DLD1 (cell line): ENCODE measurements around the gene SLITRK1.

Source experiments
- in situ Hi-C: cut with HindIII; loops from 2 replicates; pipeline ENCODE4 v1.10.0; 2017; ENCODE audit warnings: low sequenced_read_pairs

SLITRK1 gene, protein sequence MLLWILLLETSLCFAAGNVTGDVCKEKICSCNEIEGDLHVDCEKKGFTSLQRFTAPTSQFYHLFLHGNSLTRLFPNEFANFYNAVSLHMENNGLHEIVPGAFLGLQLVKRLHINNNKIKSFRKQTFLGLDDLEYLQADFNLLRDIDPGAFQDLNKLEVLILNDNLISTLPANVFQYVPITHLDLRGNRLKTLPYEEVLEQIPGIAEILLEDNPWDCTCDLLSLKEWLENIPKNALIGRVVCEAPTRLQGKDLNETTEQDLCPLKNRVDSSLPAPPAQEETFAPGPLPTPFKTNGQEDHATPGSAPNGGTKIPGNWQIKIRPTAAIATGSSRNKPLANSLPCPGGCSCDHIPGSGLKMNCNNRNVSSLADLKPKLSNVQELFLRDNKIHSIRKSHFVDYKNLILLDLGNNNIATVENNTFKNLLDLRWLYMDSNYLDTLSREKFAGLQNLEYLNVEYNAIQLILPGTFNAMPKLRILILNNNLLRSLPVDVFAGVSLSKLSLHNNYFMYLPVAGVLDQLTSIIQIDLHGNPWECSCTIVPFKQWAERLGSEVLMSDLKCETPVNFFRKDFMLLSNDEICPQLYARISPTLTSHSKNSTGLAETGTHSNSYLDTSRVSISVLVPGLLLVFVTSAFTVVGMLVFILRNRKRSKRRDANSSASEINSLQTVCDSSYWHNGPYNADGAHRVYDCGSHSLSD

DNA sequence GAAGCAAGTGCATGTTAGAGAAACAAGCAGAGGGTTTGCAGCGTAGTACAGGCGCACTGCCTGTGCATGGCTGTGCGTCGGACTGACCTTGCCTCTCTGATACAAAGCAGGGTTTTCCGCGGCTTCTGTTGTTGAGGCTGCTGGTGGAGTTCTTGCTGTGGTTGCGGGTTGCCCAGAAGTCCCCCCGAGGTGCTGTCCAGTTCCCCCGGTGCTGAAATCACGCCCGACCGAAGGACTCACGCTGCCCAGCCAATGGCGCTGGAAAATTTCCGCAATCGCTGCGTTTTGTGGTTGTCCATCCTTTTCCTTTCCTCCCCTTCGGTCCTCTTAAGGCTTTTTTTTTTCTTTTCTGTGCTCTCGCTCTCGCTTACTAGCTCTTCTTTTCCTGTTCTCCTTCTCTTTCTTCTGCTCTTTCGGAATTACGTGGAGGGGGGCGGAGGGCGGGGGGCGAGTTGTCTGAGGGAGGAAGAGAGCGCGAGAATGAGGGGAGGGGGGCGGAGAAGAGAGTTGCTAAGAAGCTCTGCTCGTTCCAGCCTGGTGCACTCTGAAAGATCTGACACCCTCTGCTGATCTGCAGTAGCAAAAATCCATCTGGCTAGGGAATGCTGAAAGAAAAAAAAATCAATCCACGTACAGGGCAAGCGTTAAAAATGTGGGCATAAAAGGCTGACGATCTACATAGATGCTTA lies at the start of gene SLITRK1:
Gene SLITRK1, minus strand, starts transcription at position 558 of the 689 bp plus-strand sequence. CDS start 967 bp downstream, outside the sequence.
- in situ Hi-C loops = no loop called here

DNA sequence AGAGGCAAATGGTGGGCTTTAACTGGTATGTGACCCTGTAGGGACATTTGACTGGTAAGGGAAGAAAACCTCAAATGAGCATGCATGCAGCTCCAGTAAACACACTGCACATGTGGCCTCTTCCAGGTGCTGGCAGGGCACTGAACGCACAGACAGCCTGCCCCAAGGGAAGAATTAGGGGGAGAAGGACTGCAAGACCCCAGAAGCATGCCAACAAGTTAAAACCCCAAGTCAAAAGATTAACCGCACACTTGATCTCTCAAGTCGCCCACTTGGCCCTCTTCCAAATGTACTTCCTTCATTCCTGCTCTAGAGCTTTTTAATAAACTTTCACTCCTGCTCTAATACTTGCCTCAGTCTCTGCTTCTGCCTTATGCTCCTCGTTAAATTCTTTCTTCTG lies 46.9 kb upstream of the SLITRK1 start:
- in situ Hi-C loops = no loop called here

DNA sequence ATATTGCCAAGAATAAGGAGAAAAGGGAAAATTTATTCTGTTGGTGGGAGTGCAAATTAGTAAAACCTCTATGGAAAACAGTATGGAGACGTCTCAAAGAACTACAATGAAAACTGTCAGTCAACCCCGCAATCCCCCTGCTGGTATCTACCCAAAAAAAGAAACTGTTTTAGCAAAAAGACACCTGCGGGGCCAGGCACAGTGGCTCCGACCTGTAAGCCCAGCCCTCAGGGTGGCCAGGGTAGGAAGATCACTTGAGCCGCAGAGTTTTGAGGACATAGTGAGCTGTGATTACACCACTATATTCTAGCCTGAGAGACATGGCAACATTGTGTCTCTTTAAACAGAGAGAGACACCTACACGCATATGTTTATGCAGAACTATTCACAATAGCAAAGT lies 37.5 kb upstream of the SLITRK1 start:
- in situ Hi-C loops = no loop called here

DNA sequence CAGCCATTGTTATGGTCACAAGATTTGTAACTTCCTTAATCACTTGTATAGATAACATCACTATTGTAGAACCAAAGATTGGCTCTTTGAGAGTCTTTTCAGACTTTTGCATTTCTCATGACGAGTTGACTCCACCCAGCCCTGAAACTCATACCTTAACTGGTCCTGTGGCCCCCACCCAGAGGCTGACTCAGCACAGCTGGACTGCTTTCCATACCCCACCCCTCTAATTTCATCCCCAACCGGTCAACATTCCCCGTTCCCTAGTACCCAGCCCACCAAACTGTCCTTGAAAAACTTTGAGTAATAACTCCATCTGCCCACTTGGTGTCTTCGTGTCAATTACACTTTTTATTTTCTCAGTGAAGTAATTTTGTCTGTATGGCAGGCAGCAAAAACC lies 32.1 kb upstream of the SLITRK1 start:
- in situ Hi-C loops = no loop called here

DNA sequence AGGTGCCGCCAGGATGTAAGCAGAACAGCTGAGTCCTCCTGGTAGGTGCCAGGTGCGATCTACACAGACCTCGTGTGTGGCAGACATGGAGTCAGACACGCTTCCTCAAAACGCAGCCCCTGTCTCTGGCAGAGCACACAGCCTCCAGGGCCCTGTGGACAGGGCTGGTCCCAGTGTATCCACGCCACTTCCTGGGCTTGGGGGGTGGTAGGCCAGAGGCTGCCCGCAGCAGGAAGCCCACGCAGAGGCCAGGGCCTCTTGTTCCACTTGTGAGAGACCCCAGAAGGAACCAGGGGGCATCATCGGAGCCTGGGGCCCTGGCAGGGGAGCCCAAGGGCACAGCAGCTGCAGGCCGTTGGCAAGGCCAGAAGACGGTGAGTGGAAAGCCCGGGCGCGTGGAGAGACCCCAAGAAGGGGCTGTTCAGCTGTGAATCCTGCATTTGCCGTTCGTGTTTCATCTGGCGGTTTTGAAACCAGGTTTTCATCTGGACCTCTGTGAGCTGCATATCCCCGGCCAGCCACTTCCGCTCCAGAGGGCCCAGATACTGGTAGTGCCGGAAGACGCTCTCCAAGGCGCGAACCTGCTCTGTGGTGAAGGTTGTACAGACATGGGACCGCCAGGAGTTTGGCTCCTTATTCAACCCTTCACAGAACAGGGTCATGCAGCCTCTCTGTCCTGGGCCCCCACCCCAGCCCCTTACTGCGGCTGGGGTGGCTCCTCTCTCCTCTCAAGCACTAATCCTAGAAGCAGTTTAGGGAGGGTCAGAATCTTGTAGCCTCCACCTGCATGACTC lies 25.1 kb upstream of the SLITRK1 start:
- in situ Hi-C loops = no loop called here

DNA sequence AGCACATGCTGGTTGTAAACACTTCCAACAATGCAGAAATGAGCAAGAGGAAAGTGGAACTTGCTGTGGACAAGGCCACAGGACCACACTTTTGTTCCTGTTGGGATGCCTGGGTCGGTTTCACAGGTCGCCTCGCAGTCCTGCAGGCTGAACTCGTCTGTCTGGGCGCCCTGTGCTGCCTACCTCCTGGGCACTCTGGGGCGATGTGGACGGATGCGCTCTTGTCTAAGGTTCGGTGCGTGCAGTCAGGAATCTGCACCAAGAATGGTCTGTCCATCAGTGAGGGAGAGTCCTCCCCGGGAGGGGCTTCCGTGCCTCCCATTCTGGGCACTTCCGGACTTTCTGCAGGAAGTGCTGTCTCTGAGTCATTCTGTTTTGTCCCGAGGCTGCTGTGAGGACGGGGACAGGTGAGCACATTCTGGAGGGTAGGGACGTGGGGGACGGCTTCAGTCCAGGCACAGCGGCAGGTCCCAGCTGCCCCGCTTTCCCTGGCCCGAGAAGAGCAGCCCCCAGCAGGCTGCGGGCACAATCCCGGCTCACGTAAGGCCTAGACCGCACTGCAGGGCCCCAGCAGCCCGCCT lies 24.1 kb upstream of the SLITRK1 start:
- in situ Hi-C loops = no loop called here

DNA sequence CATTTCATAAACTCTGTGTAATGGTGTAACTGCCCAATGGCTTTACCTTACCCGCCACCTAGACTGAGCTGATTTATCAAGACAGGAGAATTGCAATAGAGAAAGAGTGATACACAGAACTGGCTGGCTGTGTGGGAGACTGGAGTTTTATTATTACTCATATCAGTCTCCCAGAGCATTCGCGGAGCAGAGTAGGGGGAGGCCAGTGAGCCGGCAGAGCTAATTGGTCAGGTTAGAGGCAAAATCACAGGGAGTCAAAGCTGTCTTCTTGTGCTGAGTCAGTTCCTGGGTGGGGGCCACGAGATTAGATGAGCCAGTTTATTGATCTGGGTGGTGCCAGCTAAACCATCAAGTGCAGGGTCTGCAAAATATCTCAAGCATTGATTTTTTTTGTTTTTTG lies 23.4 kb upstream of the SLITRK1 start:
- in situ Hi-C loops = no loop called here

DNA sequence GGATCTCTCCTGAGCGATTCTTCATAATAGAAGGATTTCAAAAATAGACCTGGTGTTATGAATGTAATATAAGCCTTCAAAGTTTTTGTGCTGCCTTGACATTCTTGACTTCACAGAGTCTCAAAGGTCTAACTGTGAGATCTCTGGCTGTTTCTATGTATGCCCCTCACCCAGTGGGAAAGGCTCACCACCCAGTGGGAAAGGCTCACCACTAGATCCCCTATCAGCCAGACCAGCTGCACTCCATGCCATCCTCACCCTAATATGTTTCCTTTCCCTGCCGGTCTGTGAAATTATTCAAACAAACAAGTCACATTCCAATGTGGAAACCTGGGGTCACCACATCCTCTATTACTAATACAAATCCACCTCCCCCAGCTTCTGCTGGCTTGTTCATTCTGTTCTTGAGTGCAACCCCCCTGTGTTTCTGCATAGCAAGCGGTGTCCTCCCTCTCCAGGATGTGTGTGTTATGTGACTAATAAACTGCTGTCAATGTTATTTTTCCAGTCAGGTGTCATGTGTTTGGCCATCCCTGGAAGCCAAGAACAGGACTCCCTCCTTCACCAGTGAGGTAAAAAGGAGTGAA lies 13.8 kb upstream of the SLITRK1 start:
- in situ Hi-C loops = no loop called here

DNA sequence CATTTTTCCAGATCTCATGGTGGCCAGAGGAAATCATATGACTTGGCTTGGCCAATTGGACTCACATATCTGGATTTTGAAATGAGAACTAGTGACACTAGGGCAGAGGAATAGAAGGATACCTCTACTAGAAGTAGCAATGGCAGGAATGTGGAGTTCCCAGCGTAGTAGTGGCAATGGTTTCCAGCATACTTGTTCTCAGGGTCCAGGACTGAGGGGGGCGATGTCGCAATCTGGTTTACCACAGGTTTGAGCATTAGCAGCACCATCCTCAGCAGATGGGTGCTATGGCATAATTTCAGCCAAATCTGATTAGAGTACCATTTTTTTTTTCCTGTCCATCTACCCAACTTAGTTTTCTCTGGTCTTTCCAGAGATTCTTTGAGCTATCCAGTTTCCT lies 8.1 kb upstream of the SLITRK1 start:
- in situ Hi-C loops = no loop called here

DNA sequence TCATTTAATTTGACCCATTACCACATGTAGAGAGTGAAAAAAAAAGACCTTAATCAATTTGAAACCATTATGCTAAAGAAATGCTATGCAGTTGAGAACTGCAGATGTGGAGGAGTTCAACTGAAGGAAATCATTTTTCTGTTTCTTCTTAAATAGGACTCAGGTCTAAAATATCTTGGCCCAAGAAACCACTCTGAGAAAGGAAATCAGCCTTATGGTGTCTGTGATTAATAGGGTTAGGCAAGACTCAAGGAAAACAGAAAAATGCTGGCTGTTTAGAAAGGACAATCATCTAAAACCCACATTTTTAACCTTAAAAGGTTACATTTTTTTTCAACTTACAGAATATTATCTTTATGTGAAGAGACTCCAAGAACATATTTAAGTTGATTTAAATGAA lies 1.9 kb upstream of the SLITRK1 start:
- in situ Hi-C loops = no loop called here

DNA sequence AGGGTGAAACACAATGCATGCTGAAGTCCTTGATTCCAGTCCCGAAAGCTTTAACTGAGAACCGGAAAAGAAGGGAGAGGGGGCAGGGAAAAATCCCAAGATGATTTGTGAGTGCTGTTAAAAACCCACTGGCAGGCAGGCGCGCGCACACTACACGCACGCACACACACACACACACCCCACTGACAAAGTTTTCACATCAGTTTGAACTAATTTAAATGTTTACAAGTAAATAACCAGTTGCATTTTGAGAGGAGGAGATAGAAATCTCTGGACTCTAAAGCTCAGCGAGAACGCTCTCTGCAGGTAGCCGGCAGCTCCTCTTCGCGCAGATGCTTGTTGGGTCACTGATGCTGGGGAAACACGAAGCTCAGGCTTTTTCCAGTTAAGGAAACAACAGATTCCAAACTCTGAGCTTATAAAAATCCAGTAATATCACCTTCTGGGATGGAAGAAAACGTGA lies 818 bp upstream of the SLITRK1 start:
- in situ Hi-C loops = no loop called here

DNA sequence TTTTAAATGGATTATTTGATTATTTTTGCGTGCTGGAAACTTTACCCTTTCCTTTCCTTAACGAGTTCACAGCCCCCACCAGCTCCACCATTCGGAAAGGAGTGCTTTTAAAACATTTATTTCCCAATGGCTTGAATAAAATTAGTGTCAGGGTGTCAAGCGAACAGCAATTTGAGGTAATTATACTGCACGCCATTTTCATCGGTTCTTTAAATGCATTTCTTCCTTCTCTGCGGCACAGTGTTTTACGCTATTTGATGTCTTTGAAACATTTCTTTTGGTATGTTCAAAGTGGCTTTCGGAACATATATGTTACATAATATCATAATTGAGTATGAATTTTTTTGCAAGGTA lies 309 bp upstream of the SLITRK1 start:
- in situ Hi-C loops = no loop called here

DNA sequence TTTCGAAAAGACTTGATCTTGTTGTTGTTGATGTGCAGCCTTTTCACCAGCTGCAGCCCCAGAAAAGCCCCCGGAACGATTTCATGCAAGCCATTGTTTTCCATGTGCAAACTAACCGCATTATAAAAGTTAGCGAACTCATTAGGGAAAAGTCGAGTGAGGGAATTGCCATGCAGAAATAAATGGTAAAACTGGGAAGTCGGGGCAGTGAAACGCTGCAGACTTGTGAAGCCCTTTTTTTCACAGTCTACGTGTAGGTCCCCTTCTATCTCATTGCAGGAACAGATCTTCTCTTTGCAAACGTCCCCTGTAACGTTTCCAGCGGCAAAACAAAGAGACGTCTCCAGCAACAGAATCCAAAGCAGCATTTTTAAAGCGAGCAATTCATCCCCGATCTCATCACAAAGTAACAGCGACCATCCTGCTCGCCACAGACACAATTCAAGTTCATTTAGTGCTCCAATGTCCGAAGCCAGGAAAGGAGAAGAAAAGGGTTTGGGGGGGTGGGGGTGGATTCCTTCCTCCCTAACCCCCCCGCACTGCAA lies 1.1 kb downstream of the SLITRK1 start:
- in situ Hi-C loops = no loop called here

DNA sequence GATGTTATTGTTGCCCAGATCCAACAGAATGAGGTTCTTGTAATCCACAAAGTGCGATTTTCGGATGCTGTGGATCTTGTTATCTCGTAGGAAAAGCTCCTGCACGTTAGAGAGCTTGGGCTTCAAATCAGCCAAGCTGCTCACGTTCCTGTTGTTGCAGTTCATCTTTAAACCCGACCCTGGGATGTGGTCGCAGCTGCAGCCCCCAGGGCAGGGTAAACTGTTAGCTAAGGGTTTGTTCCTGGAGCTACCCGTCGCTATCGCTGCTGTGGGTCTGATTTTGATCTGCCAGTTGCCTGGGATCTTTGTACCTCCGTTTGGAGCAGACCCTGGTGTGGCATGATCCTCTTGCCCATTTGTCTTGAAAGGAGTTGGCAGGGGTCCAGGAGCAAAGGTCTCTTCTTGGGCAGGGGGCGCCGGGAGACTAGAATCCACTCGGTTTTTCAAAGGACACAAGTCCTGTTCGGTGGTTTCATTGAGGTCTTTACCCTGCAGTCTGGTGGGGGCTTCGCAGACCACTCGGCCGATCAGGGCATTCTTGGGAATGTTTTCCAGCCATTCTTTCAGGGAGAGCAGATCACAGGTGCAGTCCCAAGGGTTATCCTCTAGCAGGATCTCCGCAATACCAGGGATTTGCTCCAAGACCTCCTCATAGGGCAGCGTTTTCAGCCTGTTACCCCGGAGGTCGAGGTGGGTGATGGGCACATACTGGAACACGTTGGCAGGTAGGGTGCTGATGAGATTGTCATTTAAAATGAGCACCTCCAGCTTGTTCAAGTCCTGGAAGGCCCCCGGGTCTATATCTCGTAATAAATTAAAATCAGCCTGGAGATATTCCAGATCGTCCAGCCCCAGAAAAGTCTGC lies 1.8 kb downstream of the SLITRK1 start:
- in situ Hi-C loops = no loop called here

DNA sequence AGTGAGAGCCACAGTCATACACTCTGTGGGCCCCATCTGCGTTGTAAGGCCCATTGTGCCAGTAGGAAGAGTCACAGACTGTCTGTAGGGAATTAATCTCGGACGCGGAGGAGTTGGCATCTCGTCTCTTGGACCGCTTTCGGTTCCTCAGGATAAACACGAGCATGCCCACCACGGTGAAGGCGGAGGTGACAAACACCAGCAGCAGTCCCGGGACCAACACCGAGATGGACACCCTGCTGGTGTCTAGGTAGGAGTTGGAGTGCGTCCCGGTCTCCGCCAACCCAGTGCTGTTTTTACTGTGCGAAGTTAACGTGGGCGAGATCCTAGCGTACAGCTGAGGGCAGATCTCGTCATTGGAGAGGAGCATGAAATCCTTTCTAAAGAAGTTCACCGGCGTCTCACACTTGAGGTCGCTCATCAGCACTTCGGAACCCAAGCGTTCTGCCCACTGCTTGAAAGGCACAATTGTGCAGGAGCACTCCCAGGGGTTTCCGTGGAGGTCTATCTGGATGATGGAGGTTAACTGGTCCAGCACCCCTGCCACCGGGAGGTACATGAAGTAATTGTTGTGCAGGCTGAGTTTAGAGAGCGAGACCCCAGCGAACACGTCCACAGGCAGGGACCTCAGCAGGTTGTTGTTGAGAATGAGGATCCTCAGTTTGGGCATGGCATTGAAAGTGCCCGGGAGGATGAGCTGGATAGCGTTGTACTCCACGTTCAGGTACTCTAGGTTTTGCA lies 2.7 kb downstream of the SLITRK1 start:
- in situ Hi-C loops = no loop called here

DNA sequence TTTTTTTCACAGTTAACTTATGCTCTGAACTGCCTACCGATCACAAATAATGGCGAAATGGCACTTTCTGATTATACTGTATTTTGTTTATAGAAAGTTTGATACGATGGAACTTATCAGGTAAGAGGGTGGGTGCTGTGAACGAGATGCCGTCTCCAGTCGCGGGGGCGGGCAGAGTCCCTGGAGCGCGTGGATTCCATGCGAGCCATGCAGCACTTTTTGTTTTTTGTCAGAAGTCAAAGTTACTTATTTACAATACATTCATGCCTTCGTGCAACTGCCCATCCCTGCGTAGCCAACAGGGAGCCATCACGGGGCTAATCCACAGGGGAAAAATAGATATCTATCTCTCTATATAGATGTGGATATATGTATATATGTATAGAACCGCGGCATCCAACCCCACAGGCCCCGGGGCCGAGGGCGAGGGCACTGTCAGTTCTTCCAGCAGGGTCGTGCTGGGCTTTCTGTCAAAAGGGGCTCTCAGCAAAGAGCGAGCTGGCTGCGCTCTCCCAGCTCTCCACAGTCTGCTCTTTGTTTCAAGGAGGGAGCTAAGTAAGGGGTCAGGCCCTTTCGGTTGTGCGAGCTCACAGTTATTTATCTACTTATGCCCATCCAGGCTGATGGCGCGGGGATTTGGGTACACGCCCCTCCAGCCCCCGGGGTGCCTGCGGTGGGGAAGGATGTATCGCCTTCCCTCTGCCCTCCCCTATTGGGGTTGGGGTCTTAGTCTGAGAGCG lies 3.4 kb downstream of the SLITRK1 start:
- in situ Hi-C loops = no loop called here

DNA sequence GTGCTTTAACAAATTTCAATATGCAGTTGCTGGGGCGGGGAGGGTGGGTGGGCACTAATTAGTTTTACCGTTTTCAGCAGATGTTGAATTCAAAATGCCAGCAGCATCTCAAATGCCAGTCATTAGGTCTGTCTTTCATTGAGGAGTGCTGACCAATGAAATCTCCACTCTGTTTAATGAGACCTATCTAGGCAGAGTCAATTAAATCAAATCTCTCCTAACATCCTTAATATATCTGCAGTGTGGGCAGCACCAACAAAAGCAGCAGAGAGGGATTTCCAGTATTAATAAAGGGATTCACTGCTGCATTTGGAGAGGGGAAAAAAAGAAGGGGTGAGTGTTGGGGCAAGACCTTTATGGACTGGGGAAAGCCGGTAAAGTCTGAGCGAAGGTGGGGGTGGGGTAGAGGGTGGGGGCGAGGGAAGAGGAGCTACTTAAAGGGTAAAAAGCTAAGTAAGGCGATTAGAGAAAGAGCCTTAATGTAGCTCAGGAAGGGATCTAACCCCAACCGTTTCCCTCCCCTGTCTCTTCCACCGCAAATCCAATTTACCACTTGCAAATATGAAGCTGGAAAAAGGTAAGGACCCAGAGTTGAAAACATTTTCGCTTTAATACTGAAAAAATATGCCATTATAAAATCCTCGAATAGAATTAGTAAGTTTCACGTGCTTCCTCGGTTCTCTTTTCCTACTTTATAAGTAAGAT lies 4.5 kb downstream of the SLITRK1 start:
- in situ Hi-C loops = no loop called here
